NCI-H2196 treated with DMSO at 0.1 percent for 48 hours (cell line): ENCODE data around the gene ATOH8.
"Not testable (repeated sequence)": the region's sequence is repeated elsewhere in the genome, so short reads cannot be mapped to it uniquely, and the experiment has no call there.

Source experiments
- DNase-seq: peaks from one replicate; lab custom pipeline; 2025; ENCODE audit not compliant: unreplicated experiment; lab: John Stamatoyannopoulos, UW

ATOH8 gene

DNA sequence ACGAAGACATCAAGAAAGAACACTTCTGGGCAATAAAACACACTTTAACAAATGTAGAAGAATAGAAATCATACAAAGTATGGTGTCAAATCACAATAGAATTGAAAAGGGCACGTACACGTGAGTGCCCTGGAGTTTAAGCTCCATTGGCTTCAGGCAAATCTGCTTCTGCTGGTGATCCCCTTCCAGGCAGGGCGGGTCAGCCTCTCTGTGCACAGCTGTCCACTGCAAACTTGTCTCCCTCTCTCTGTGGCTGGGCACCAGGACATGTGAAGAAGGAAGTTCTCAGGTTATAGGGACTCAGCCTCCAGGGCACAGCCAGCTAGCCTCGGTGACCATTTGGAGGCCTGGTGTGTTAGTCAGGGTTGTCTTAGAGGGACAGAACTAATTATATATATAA, 69.0 kb downstream of the ATOH8 start:
- no peak for DNase-seq

DNA sequence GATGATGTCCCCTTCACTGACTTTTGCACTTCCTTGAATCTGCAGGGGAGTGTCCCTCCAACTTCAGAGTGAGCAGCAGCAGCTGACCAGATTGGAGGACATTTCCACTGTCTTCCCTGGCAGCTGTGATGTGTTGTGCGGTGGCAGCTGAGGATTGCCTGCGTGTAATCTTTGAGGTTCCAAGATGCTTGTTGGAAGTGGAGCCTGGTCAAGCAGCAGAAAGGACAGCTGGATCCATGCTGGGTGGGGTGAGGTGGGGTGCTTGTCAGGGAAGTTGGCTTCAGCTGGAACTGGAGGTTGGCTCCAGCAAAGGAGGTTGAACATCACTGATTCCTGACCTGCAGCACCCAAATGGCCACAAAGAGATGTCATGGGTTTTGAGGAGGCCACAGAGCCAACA, 70.2 kb downstream of the ATOH8 start:
- DNase-seq, result no peak

DNA sequence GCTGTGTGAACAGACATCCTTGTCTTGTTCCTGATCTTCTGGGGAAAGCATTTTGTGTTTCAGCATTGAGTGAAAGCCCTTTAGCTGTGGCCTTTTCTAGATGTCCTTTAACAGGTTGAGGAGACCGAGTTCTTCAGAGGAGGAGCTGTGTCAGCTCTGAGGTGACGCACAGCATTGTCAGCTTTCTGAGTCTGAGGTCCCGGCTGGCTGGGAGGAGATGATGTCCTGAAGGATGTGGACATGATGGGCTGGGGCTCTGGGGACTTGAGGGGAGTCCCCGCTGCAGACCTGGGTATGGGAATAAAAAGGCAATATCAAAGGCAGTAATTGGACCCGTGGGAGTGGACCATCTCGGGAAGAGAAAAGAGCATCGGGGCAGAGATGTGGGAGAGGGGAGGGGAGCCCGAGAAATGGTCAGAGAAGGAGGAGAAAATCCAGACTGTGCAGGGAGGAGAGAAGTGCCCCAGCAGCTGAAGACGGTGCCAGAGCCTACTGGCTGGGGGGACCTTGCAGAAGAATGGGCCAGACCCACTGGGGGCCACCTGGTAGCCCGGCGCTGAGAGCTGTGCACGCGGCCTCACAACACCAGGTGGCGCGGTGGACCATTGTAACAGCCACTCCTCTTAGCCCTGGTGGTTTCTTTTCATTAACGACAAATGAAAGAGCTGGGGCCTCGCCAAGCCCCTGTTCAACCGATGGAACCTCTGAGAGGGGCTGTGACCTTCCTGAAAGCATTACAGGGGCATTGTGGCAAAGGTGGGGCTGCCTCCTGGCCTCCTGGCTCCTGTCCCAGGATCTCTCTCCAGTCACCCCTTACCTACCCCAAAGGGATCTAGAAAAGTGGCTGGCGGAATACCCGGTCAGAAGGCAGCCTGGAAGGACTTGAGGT, 73.4 kb downstream of the ATOH8 start:
- DNase-seq, result peak; percentile 13

DNA sequence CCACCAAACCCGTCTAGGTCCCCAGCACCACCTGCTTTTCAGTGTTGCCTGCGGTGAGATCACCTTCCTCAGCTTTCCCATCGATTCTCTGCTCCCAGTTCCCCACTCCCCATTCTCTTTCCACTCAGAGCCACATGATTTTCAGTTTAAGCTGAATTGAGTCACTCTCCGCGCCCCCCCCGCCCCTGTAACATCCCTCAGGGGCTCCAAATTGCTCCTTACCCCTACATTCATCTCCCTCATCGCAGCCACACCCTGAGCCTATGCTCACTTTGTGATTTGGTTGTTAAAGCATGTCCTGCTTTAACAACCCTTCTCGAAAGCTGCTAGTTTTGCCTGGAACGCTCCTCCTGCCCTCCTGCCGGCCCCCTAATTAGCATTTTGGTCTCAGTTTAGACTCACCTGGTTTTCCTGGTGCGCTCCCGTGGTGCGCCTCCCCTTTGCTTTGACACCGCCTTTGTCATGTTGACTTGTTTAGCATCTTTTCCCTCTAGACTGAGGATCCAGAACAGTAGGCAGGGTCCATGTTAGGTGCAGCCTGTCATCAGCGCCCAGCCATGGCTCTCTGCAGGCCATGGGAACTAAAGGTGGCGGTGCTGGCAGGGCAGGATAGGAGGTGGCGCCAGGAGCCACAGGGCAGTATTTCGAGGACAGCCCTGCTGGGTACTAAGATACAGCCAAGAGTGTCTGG, 74.2 kb downstream of the ATOH8 start:
- no peak for DNase-seq

DNA sequence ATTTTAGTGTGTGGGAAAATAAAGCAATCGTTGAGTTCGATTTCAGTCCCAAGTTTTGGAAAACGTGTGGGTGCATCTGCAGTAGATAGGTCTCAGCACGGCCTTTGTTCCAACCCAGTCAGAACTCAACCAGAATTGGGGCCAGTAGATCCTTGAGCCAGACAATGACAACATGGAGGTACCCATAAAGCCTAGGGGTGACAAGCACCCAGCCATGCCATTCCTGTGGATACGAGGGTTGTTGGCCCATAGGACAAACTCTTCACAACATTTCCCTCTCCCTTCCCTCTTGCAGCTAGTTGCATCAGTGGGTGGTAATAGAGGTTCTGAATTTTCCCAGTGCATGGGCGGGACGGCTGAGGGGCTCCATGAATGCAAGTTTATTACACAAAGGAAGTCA, 74.9 kb downstream of the ATOH8 start:
- no peak for DNase-seq

DNA sequence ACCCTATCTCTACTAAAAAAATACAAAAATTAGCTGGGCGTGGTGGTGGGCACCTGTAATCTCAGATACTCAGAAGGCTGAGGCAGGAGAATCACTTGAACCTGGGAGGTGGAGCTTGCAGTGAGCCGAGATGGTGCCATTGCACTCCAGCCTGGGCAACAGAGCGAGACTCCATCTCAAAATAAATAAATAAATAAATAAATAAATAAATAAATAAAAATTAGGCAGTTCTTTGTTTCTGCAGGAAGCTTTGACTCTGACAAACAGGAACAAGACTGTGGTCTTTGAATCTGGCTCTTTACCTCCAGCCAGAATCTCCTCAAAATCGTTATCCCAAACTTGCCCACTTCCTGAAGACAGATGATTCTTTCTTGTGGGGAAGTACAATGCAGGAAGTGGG, 75.6 kb downstream of the ATOH8 start:
- not testable (repeated sequence) for DNase-seq

DNA sequence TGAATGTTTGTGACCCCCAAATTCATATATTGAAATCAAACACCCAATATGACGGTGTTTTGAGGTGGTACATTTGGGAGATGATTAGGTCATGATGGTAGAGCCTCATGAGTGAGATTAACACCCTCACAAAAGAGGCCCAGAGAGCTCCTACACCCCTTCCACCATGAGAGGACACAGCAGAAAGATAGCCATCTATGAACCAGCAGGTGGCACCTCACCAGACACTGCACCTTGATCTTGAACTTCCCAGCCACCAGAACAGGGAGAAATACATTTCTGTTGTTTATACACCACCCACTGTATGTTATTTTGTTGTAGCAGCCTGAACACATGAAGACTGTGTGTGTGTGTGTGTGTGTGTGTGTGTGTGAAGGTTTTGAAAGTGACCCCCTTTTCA, 76.9 kb downstream of the ATOH8 start:
- no peak for DNase-seq

DNA sequence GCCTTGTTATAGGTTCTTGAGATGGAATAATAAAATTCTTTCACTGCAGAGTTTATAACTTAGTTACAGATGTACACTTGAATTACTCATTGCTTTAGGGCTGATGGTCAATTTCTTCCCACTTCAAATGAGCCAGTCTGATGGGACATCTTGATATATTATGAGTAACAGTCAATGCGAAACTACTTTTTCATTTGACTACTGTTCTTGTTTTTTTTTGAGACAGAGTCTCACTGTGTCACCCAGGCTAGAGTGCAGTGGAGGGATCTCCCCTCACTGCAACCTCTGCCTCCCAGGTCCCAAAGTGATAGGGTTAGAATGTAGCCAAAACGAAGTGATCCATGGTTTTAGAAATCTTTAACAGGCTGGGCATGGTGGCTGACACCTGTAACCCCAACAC, 77.9 kb downstream of the ATOH8 start:
- DNase-seq, result no peak

DNA sequence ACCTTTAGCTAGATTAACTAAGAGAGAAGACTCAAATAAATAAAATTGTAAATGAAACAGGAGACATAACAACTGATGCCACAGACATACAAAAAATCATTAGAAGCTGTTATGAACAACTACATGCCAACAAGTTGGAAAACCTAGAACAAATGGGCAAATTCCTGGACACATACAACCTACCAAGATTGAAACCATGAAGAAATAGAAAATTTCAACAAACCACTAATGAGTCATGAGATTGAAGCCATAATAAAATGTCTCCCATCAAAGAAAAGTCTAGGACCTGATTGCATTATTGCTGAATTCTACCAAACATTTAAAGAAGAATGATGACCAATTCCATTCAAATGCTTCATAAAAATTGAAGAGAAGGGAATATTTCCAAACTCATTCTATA, 80.7 kb downstream of the ATOH8 start:
- no peak for DNase-seq
